Vagina (tissue), 2 donors: ENCODE measurements around the gene CRELD1.

ENCODE experiments used
- POLR2AphosphoS5 ChIP-seq, 2 donors: sonication (generic); formaldehyde crosslinking; IDR thresholded peaks; one replicate each; pipeline ENCODE4 v1.9.0; 2017; ENCODE audit warnings: antibody characterized with exemption in 2 of 2, mild to moderate bottlenecking in 2 of 2, low read depth in 1 of 2; ENCODE audit not compliant: insufficient read depth in 1 of 2
- TF ChIP-seq, protein P1 (sequence below), 3 experiments: fragments of 450-650 bp in 2 of 3; fragments of 200-600 bp in 1 of 3; sonication (generic) in 1 of 3; IDR thresholded peaks; one replicate each; pipeline ENCODE4 v1.5.1; 2017 to 2019; ENCODE audit warnings: antibody characterized with exemption in 3 of 3, mild to moderate bottlenecking in 2 of 3, moderate library complexity in 2 of 3

DNA sequence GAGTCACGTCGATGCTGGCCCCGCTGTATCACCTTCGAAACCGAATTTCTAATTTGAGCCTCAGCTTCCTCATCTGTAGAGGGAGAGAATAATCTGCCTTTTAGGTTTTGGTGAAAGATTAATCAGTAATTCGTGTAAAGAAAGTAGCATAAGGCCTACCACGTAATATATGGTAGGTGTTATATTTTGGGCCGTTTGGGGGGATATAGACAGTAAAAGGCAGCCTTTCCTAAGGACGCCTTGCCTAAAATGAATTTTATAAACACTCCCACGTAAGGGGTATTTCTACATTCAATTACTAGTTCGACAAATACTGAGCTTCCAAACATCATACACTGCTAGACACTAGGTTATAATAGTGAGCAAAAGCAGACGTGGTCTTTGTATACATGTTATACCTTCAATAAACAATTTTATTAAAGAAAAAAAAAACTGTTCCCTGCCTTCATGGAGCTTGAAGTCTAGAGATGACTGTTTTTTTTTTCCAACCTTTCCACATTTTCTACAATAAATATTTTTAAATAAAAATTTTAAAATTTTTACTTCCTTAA is 42.5 kb upstream of the CRELD1 start:
- TF ChIP-seq, protein P1, sequence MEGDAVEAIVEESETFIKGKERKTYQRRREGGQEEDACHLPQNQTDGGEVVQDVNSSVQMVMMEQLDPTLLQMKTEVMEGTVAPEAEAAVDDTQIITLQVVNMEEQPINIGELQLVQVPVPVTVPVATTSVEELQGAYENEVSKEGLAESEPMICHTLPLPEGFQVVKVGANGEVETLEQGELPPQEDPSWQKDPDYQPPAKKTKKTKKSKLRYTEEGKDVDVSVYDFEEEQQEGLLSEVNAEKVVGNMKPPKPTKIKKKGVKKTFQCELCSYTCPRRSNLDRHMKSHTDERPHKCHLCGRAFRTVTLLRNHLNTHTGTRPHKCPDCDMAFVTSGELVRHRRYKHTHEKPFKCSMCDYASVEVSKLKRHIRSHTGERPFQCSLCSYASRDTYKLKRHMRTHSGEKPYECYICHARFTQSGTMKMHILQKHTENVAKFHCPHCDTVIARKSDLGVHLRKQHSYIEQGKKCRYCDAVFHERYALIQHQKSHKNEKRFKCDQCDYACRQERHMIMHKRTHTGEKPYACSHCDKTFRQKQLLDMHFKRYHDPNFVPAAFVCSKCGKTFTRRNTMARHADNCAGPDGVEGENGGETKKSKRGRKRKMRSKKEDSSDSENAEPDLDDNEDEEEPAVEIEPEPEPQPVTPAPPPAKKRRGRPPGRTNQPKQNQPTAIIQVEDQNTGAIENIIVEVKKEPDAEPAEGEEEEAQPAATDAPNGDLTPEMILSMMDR (IDR thresholded peaks at IDR 0.05), result no peak
- TF ChIP-seq POLR2AphosphoS5 (IDR thresholded peaks at IDR 0.05; ENCODE audit: insufficient read depth in 1 of 2, low read depth in 1 of 2), result no peak
